Measurements from ENCODE around the gene NUPR1. TPM values are rescaled to one million over a fixed set of nuclear protein-coding genes. Genes with fewer than 3 reads are reported as not detected.

NUPR1 gene
- total and polyA plus RNA-seq, 11 donors: 5.7 to 103 (median 28.6) TPM

- Histone ChIP-seq H3K9me3 (no peaks in the 10 kb centered on the region), H3K36me3 (no peaks in the 10 kb centered on the region), H3K4me3 (no peak overlapping the region), H3K27ac (no peak overlapping the region), H3K4me1 (peaks cover 0 to 13% (median 0%) of the 10 kb centered on the region in 12 donors), H3K27me3 (no peaks in the 10 kb centered on the region)
- no peak for ATAC-seq
- intact Hi-C loops (cut with DNase I): no loop called here
- TF ChIP-seq CTCF (IDR thresholded peaks at IDR 0.05) (no peak), POLR2A (IDR thresholded peaks at IDR 0.05) (no peak)
- WGBS, 4 donors: 80 to 86% (median 83%) methylated on average over 11 of the region's 11 CpGs
- no peak for DNase-seq
These were observed 16.0 kb downstream of the NUPR1 start for GRCh38 chr16:28522792-28523191.

GRCh38 chr16:28521436-28521835 is 17.3 kb downstream of the NUPR1 start:
- TF ChIP-seq POLR2A (IDR thresholded peaks at IDR 0.05): no peak
- no peak for TF ChIP-seq CTCF (IDR thresholded peaks at IDR 0.05)
- intact Hi-C loops (cut with DNase I): no loop called here
- Histone ChIP-seq H3K9me3 (no peaks in the 10 kb centered on the region), H3K27me3 (no peaks in the 10 kb centered on the region), H3K4me3 (no peak overlapping the region), H3K27ac (no peak overlapping the region), H3K36me3 (no peaks in the 10 kb centered on the region), H3K4me1 (peaks cover 0 to 13% (median 0%) of the 10 kb centered on the region in 12 donors)
- no peak for DNase-seq
- ATAC-seq: no peak
- 85 to 92% (median 90%) methylated on average over 6 of the region's 6 CpGs for WGBS, 4 donors

- no peaks in the 10 kb centered on the region for H3K36me3 ChIP-seq
- no peak overlapping the region for H3K4me3 ChIP-seq
- WGBS, 4 donors: 71 to 80% (median 77%) methylated on average over 7 of the region's 7 CpGs
- ATAC-seq (no peak), DNase-seq (no peak)
- no peaks in the 10 kb centered on the region for H3K9me3 ChIP-seq
- H3K27me3 ChIP-seq: no peaks in the 10 kb centered on the region
- no peak overlapping the region for H3K27ac ChIP-seq
- peaks cover 0 to 13% (median 0%) of the 10 kb centered on the region in 12 donors for H3K4me1 ChIP-seq
- TF ChIP-seq POLR2A (IDR thresholded peaks at IDR 0.05) (no peak), CTCF (IDR thresholded peaks at IDR 0.05) (no peak)
- intact Hi-C loops (cut with DNase I): no loop called here
These were observed 18.1 kb downstream of the NUPR1 start for GRCh38 chr16:28520672-28521071.

GRCh38 chr16:28514246-28514645 is 24.5 kb downstream of the NUPR1 start:
- Histone ChIP-seq H3K36me3 (no peaks in the 10 kb centered on the region), H3K27ac (no peak overlapping the region), H3K9me3 (no peaks in the 10 kb centered on the region), H3K4me3 (no peak overlapping the region), H3K27me3 (no peaks in the 10 kb centered on the region), H3K4me1 (no peaks in the 10 kb centered on the region)
- 80 to 94% (median 90%) methylated on average over 5 to 7 of the region's 7 CpGs for WGBS, 4 donors
- DNase-seq (no peak), ATAC-seq (no peak)
- TF ChIP-seq POLR2A (IDR thresholded peaks at IDR 0.05) (no peak), CTCF (IDR thresholded peaks at IDR 0.05) (no peak)
- intact Hi-C loops (cut with DNase I): no loop called here
